ENCODE results near the gene ACOT7.

- TF ChIP-seq ZNF274 (IDR thresholded peaks at IDR 0.05; ENCODE audit: low read depth, low read length) (no peak), YY1 (IDR thresholded peaks at IDR 0.05; ENCODE audit: insufficient read depth, insufficient read length) (no peak), SUZ12 (IDR thresholded peaks at IDR 0.05; ENCODE audit: extremely low read depth, insufficient read depth, insufficient read length) (no peak)
These were observed 153.4 kb downstream of the ACOT7 start for GRCh38 chr1:6239950-6240768.
